Panc1 (cell line): ENCODE results near the gene TPR. TPM values are rescaled to one million over a fixed set of nuclear protein-coding genes. Genes with fewer than 3 reads are reported as not detected.

Source experiments
- ATAC-seq: fragments of 200-7000 bp; cut with Tn5 transposase; 2 replicates; pipeline ENCODE4 v1.9.1; 2020; ENCODE audit warnings: mild to moderate bottlenecking, moderate library complexity
- BruUV-seq: library from RNA; stranded (reverse); fragments of 400-500 nt; replicated peaks from 2 replicates; lab custom pipeline; 2021; lab: Mats Ljungman, UMichigan
- CTCF ChIA-PET: fragments of 300-600 bp; sonication (Branson Sonifier 250); formaldehyde crosslinking; loops from one replicate; lab custom pipeline; 2022; ENCODE audit warnings: antibody characterized with exemption; lab: Charles Lee
- POLR2A ChIA-PET: fragments of 300-600 bp; sonication (Branson Sonifier 250); formaldehyde crosslinking; loops from one replicate; lab custom pipeline; 2022; ENCODE audit warnings: antibody characterized with exemption; lab: Charles Lee
- DNase-seq: peaks from one replicate; pipeline ENCODE4 v3.0.0-alpha.2; 2010; ENCODE audit warnings: low read depth, low spot score
- H3K27ac ChIP-seq: 2 replicates; pipeline ENCODE4 v1.5.1; 2011; ENCODE audit warnings: mild to moderate bottlenecking, low read length, inconsistent platforms
- H3K27me3 ChIP-seq: fragments of 200-500 bp; sonication (Bioruptor generic); 2 replicates; pipeline ENCODE4 v1.6.0; 2014; ENCODE audit warnings: low read length, inconsistent platforms; ENCODE audit not compliant: control insufficient read depth, insufficient read depth
- H3K36me3 ChIP-seq: fragments of 200-500 bp; sonication (Bioruptor generic); 2 replicates; pipeline ENCODE4 v1.5.1; 2014; ENCODE audit warnings: inconsistent platforms, mild to moderate bottlenecking, low read length, moderate library complexity; ENCODE audit not compliant: control insufficient read depth, insufficient read depth
- H3K4me1 ChIP-seq: 2 replicates; pipeline ENCODE4 v1.5.1; 2011; ENCODE audit warnings: inconsistent platforms, mild to moderate bottlenecking, low read length, moderate library complexity; ENCODE audit not compliant: control insufficient read depth, insufficient read depth
- H3K4me3 ChIP-seq, 2 experiments: 2 replicates each; pipeline ENCODE4 v1.5.1; 2011 to 2012; ENCODE audit warnings: low read depth in 2 of 2, low read length in 2 of 2, mild to moderate bottlenecking in 2 of 2, inconsistent platforms in 1 of 2, moderate library complexity in 1 of 2
- H3K9me3 ChIP-seq: fragments of 200-500 bp; sonication (Bioruptor generic); 2 replicates; pipeline ENCODE4 v1.5.1; 2014; ENCODE audit warnings: low read depth, mild to moderate bottlenecking, inconsistent platforms, low read length, moderate library complexity; ENCODE audit not compliant: control insufficient read depth, insufficient read depth
- CTCF ChIP-seq: fragments of 450-650 bp; IDR thresholded peaks from 2 replicates; pipeline ENCODE4 v1.5.1; 2017; ENCODE audit warnings: mild to moderate bottlenecking
- POLR2AphosphoS5 ChIP-seq: IDR thresholded peaks from 2 replicates; pipeline ENCODE4 v1.6.1; 2012; ENCODE audit warnings: mild to moderate bottlenecking, low read depth, low read length, moderate library complexity
- REST ChIP-seq, 2 experiments: IDR thresholded peaks; 2 replicates each; pipeline ENCODE4 v1.6.1; 2011 to 2012; ENCODE audit warnings: low read depth in 2 of 2, control low read depth in 1 of 2, low read length in 1 of 2, mild to moderate bottlenecking in 1 of 2, moderate library complexity in 1 of 2; ENCODE audit not compliant: insufficient read depth in 1 of 2
- SIN3A ChIP-seq: IDR thresholded peaks from 2 replicates; pipeline ENCODE4 v1.6.1; 2012; ENCODE audit warnings: low read depth, mild to moderate bottlenecking, low read length, moderate library complexity, borderline replicate concordance; ENCODE audit not compliant: insufficient read depth
- TCF7L2 ChIP-seq: IDR thresholded peaks from 2 replicates; pipeline ENCODE4 v1.6.1; 2011; ENCODE audit warnings: mild to moderate bottlenecking, low read depth, low read length, inconsistent platforms
- in situ Hi-C: cut with HindIII; loops from 2 replicates; pipeline ENCODE4 v1.10.0; 2016; ENCODE audit warnings: low sequenced_read_pairs, low pct_unique_long_range_greater_than_20kb
- intact Hi-C: fragments of 100-400 bp; cut with micrococcal nuclease; formaldehyde crosslinking; loops from one replicate; pipeline ENCODE4 v1.10.0; 2022; ENCODE audit not compliant: unreplicated experiment
- total RNA-seq: library from RNA; stranded (reverse); gene quantifications from one replicate; pipeline ENCODE4 v1.2.1, GENCODE V29; 2021; ENCODE audit not compliant: unreplicated experiment

Gene TPR
- total RNA-seq, 1 experiment from 2014 or later: 115 TPM

- CTCF ChIA-PET: no interaction called here
- H3K27me3 ChIP-seq: no peaks in the 10 kb centered on the region
- H3K4me3 ChIP-seq: no peak overlapping the region
- in situ Hi-C loops (no loop called here), intact Hi-C loops (no loop called here)
- DNase-seq (no peak), ATAC-seq (no peak)
- H3K36me3 ChIP-seq: peaks cover 12% of the 10 kb centered on the region
- BruUV-seq: no TSS peak
- H3K27ac ChIP-seq: no peak overlapping the region
- POLR2A ChIA-PET: interaction anchor here (0.6 kb wide), 1 partner anchor 11 kb away, joined by 4 read pairs; no protein-coding TSS in a partner anchor
- no peaks in the 10 kb centered on the region for H3K9me3 ChIP-seq
- no peaks in the 10 kb centered on the region for H3K4me1 ChIP-seq
- no peak for TF ChIP-seq TCF7L2
- no peak for TF ChIP-seq SIN3A
- TF ChIP-seq REST (IDR thresholded peaks at IDR 0.05; ENCODE audit: insufficient read depth in 1 of 2, low read depth in 2 of 2, low read length in 1 of 2): no peak
- TF ChIP-seq CTCF: no peak
- TF ChIP-seq POLR2AphosphoS5: no peak
Observed at GRCh38 chr1:186421446-186421845, 46.4 kb upstream of the TPR start.

GRCh38 chr1:186420923-186421322 lies 45.9 kb upstream of the TPR start:
- no peaks in the 10 kb centered on the region for H3K27me3 ChIP-seq
- no peak overlapping the region for H3K4me3 ChIP-seq
- in situ Hi-C loops: no loop called here
- no TSS peak for BruUV-seq
- POLR2A ChIA-PET: no interaction called here
- TF ChIP-seq REST (IDR thresholded peaks at IDR 0.05; ENCODE audit: insufficient read depth in 1 of 2, low read depth in 2 of 2, low read length in 1 of 2): no peak
- TF ChIP-seq CTCF: no peak
- TF ChIP-seq TCF7L2: no peak
- TF ChIP-seq SIN3A: no peak
- TF ChIP-seq POLR2AphosphoS5: no peak
- intact Hi-C loops: no loop called here
- no peak for DNase-seq
- H3K4me1 ChIP-seq: no peaks in the 10 kb centered on the region
- CTCF ChIA-PET: no interaction called here
- no peak overlapping the region for H3K27ac ChIP-seq
- no peaks in the 10 kb centered on the region for H3K9me3 ChIP-seq
- ATAC-seq: no peak
- H3K36me3 ChIP-seq: peaks cover 12% of the 10 kb centered on the region
